DND-41 (cell line): ENCODE results near the gene PRXL2B.

Experiments used
- ATAC-seq: fragments of 200-7000 bp; cut with Tn5 transposase; 3 replicates; pipeline ENCODE4 v1.9.1; 2021; ENCODE audit warnings: low read depth; ENCODE audit not compliant: insufficient read depth
- DNase-seq: peaks from one replicate; pipeline ENCODE4 v3.0.0-alpha.2; 2020
- H2AFZ ChIP-seq: 2 replicates; pipeline ENCODE4 v1.6.0; 2012; ENCODE audit warnings: low read depth, low read length
- H3K27ac ChIP-seq: 2 replicates; pipeline ENCODE4 v1.5.1; 2012; ENCODE audit warnings: low read length, inconsistent platforms
- H3K27me3 ChIP-seq: fragments of 200-600 bp; sonication (generic); 2 replicates; pipeline ENCODE4 v1.6.0; 2012; ENCODE audit warnings: low read length, mild to moderate bottlenecking, inconsistent platforms; ENCODE audit not compliant: insufficient read depth, poor library complexity
- H3K36me3 ChIP-seq: 2 replicates; pipeline ENCODE4 v1.5.1; 2012; ENCODE audit warnings: low read length, inconsistent platforms; ENCODE audit not compliant: insufficient read depth
- H3K4me1 ChIP-seq: 2 replicates; pipeline ENCODE4 v1.5.1; 2012; ENCODE audit warnings: mild to moderate bottlenecking, low read length; ENCODE audit not compliant: insufficient read depth
- H3K4me2 ChIP-seq: 2 replicates; pipeline ENCODE4 v1.6.0; 2012; ENCODE audit warnings: mild to moderate bottlenecking, moderate library complexity, low read length, inconsistent platforms; ENCODE audit not compliant: insufficient read depth
- H3K4me3 ChIP-seq, 2 experiments: fragments of 200-600 bp in 1 of 2; shearing (Covaris generic) in 1 of 2; 2 replicates each; pipeline ENCODE4 v1.5.1; 2012 to 2016; ENCODE audit warnings: inconsistent platforms in 2 of 2, low read length in 2 of 2, mild to moderate bottlenecking in 2 of 2, low read depth in 1 of 2, moderate library complexity in 1 of 2
- H3K79me2 ChIP-seq: 2 replicates; pipeline ENCODE4 v1.6.0; 2012; ENCODE audit warnings: low read length, inconsistent platforms; ENCODE audit not compliant: insufficient read depth
- H3K9ac ChIP-seq: 2 replicates; pipeline ENCODE4 v1.6.0; 2012; ENCODE audit warnings: low read depth, mild to moderate bottlenecking, inconsistent platforms, low read length, moderate library complexity
- H3K9me3 ChIP-seq: 2 replicates; pipeline ENCODE4 v1.5.1; 2012; ENCODE audit warnings: low read length, moderate library complexity, mild to moderate bottlenecking, inconsistent platforms; ENCODE audit not compliant: insufficient read depth, severe bottlenecking
- H4K20me1 ChIP-seq: 2 replicates; pipeline ENCODE4 v1.6.0; 2012; ENCODE audit warnings: low read length; ENCODE audit not compliant: insufficient read depth
- CTCF ChIP-seq: IDR thresholded peaks from 2 replicates; pipeline ENCODE4 v1.5.1; 2012; ENCODE audit warnings: borderline replicate concordance, low read length, moderate library complexity, mild to moderate bottlenecking; ENCODE audit not compliant: poor library complexity, severe bottlenecking; ENCODE audit errors: extremely low read depth
- EZH2 ChIP-seq: IDR thresholded peaks from 3 replicates; pipeline ENCODE4 v1.6.1; 2012; ENCODE audit warnings: borderline replicate concordance, low read depth, mild to moderate bottlenecking, moderate library complexity, low read length, inconsistent platforms; ENCODE audit not compliant: severe bottlenecking

The PRXL2B gene

DNA sequence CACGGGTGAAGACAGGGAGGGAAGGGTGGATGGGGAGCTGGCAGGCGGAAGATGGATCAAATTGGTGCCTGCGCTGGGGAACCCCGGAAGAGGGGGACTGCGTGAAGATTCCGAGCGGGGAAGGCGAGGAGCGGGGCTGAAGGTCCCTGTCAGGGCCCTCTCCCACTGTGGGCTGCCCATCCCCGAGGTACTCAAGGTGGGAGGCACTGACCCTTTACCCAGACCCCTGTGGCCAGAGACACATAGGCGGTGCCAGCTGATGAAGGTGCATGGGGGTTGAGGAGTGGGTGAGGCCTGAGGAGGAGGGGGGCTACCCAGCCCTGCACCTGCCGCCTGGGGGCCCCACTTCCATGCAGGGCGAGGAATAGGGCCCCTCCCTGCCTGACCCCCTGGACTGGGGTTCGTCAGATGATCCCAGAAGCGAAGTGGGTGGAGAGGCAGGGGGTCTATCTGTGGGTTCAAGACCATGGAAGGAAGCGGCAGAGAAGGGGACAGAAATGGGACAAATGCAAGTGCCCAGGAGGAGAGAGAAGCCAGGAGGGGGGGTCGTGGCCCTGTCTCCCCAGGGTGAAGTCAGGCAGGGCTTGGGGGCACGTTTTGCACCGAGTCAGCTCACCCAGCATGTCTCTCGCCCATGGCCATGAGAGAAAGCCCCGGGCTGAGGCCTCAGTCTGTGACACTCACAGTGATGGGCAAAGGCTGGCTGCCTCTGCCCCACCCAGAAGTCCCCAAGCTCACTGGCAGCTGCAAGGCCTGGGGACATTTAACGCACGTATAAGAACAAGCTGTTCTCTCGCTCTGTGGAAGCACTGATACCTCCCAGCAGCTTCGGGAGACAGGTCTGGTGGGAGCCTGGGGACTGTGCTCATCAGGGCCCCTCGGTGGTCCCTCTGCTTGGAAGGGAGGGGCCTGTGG lies 53.3 kb downstream of the PRXL2B start:
- H3K27me3 ChIP-seq = no peaks in the 10 kb centered on the region
- H3K9me3 ChIP-seq = peaks cover 19% of the 10 kb centered on the region
- no peak for ATAC-seq
- H3K27ac ChIP-seq = no peak overlapping the region
- no peak for DNase-seq
- TF ChIP-seq CTCF (no peak), EZH2 (no peak)
- H3K4me1 ChIP-seq = peaks cover 21% of the 10 kb centered on the region
- no peak overlapping the region for H3K4me3 ChIP-seq
- peaks cover 7% of the 10 kb centered on the region; the same call in 1 of the 2 replicates for H3K79me2 ChIP-seq
- no peak overlapping the region for H2AFZ ChIP-seq
- H3K4me2 ChIP-seq = no peak overlapping the region
- no peak overlapping the region for H3K9ac ChIP-seq
- H4K20me1 ChIP-seq = peaks cover 5% of the 10 kb centered on the region; the same call in 1 of the 2 replicates
- no peaks in the 10 kb centered on the region for H3K36me3 ChIP-seq

DNA sequence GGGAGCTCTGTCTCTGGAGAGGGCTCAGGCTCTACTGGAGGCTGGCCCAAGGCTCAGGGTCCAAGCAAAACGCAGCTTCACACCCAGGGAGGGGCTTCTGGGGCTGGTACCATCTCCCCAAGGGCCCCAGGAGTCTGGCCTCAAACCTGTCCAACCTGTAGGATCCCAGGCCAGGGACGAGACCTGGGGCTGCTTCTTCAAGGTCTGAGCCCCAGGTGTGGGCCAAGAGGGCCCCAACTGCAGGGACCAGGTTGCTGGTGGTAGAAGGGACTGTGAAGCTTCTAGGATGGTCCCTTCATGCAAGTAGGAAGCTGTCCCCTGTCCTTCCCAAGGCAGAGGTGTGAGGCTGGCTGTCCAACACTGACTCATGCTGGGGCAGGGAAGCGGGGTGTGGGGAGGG lies 54.0 kb downstream of the PRXL2B start:
- no peak for ATAC-seq
- Histone ChIP-seq H3K79me2 (peaks cover 7% of the 10 kb centered on the region; the same call in 1 of the 2 replicates), H4K20me1 (peaks cover 5% of the 10 kb centered on the region; the same call in 1 of the 2 replicates), H2AFZ (no peak overlapping the region), H3K36me3 (no peaks in the 10 kb centered on the region), H3K9ac (no peak overlapping the region), H3K4me2 (no peak overlapping the region), H3K4me1 (peaks cover 21% of the 10 kb centered on the region), H3K4me3 (no peak overlapping the region), H3K27ac (no peak overlapping the region), H3K27me3 (no peaks in the 10 kb centered on the region), H3K9me3 (peaks cover 19% of the 10 kb centered on the region)
- no peak for TF ChIP-seq CTCF
- no peak for TF ChIP-seq EZH2
- no peak for DNase-seq
